ENCODE measurements around the gene IQSEC1.

Gene IQSEC1

DNA sequence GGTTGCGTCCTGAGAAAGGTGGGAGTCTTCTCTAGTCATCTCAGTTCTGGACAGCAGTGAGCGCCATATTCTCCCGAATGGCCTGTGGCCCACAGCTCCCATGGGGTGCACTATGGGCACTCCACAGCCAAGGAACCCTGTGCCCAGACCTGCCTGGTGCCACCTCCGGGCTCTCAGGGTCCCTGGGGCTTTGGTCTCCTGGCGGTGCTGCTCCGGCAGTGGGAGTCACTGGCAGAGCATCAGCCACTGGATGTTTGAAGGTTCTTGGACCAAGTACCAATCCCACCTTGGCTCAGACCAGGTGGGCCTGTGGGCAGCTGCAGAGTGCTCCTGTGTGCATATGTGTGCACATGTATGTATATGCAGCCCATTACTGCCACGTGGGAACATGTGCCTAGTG, 163.5 kb downstream of the IQSEC1 start:
- TF ChIP-seq YY1 (IDR thresholded peaks at IDR 0.05; ENCODE audit: low read depth): no peak
- TF ChIP-seq CEBPB (IDR thresholded peaks at IDR 0.05): no peak
- no peak for TF ChIP-seq NFIC (IDR thresholded peaks at IDR 0.05)
- no peak for TF ChIP-seq RAD21 (IDR thresholded peaks at IDR 0.05; ENCODE audit: low read depth)
- no peak for TF ChIP-seq FOXM1 (IDR thresholded peaks at IDR 0.05; ENCODE audit: borderline replicate concordance, low read depth)
- TF ChIP-seq, protein P1, sequence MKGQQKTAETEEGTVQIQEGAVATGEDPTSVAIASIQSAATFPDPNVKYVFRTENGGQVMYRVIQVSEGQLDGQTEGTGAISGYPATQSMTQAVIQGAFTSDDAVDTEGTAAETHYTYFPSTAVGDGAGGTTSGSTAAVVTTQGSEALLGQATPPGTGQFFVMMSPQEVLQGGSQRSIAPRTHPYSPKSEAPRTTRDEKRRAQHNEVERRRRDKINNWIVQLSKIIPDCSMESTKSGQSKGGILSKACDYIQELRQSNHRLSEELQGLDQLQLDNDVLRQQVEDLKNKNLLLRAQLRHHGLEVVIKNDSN (IDR thresholded peaks at IDR 0.05): no peak
- no peak for TF ChIP-seq EGR1 (IDR thresholded peaks at IDR 0.05)
- TF ChIP-seq CREB1 (IDR thresholded peaks at IDR 0.05; ENCODE audit: low read depth): no peak
- TF ChIP-seq EP300 (IDR thresholded peaks at IDR 0.05; ENCODE audit: borderline replicate concordance): no peak
- no peak for TF ChIP-seq ZBTB7A (IDR thresholded peaks at IDR 0.05; ENCODE audit: low read depth)
- TF ChIP-seq TCF12 (IDR thresholded peaks at IDR 0.05; ENCODE audit: low read depth): no peak
- TF ChIP-seq, protein P2, sequence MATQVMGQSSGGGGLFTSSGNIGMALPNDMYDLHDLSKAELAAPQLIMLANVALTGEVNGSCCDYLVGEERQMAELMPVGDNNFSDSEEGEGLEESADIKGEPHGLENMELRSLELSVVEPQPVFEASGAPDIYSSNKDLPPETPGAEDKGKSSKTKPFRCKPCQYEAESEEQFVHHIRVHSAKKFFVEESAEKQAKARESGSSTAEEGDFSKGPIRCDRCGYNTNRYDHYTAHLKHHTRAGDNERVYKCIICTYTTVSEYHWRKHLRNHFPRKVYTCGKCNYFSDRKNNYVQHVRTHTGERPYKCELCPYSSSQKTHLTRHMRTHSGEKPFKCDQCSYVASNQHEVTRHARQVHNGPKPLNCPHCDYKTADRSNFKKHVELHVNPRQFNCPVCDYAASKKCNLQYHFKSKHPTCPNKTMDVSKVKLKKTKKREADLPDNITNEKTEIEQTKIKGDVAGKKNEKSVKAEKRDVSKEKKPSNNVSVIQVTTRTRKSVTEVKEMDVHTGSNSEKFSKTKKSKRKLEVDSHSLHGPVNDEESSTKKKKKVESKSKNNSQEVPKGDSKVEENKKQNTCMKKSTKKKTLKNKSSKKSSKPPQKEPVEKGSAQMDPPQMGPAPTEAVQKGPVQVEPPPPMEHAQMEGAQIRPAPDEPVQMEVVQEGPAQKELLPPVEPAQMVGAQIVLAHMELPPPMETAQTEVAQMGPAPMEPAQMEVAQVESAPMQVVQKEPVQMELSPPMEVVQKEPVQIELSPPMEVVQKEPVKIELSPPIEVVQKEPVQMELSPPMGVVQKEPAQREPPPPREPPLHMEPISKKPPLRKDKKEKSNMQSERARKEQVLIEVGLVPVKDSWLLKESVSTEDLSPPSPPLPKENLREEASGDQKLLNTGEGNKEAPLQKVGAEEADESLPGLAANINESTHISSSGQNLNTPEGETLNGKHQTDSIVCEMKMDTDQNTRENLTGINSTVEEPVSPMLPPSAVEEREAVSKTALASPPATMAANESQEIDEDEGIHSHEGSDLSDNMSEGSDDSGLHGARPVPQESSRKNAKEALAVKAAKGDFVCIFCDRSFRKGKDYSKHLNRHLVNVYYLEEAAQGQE (IDR thresholded peaks at IDR 0.05; ENCODE audit: low read depth): no peak
- TF ChIP-seq, protein P3, sequence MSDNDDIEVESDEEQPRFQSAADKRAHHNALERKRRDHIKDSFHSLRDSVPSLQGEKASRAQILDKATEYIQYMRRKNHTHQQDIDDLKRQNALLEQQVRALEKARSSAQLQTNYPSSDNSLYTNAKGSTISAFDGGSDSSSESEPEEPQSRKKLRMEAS (IDR thresholded peaks at IDR 0.05): no peak

DNA sequence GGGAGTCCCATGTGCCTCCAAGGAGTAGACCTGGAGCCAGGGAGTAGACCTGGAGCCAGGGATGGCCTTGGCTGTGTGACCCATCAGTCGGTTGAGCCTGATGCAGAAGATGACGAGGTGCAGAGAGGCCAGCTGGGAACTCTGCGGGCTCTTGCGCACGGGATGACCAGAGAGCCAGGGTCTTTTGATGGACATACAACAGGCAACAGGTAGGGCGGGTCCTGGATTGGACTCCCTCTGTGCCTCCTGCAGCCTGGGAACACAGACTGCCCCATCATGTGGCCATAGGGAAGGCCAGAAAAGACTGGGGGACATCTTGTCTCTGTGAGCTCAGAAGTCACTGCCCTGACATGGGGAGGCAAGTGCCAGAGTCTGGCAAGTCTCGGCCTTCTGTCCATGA, 164.4 kb downstream of the IQSEC1 start:
- no peak for TF ChIP-seq YY1 (IDR thresholded peaks at IDR 0.05; ENCODE audit: low read depth)
- no peak for TF ChIP-seq CEBPB (IDR thresholded peaks at IDR 0.05)
- no peak for TF ChIP-seq CREB1 (IDR thresholded peaks at IDR 0.05; ENCODE audit: low read depth)
- no peak for TF ChIP-seq TEAD4 (IDR thresholded peaks at IDR 0.05)
- no peak for TF ChIP-seq ZBTB7A (IDR thresholded peaks at IDR 0.05; ENCODE audit: low read depth)
- TF ChIP-seq, protein P2 (IDR thresholded peaks at IDR 0.05; ENCODE audit: low read depth): no peak
- TF ChIP-seq NFIC (IDR thresholded peaks at IDR 0.05): no peak
- TF ChIP-seq, protein P1 (IDR thresholded peaks at IDR 0.05): no peak

DNA sequence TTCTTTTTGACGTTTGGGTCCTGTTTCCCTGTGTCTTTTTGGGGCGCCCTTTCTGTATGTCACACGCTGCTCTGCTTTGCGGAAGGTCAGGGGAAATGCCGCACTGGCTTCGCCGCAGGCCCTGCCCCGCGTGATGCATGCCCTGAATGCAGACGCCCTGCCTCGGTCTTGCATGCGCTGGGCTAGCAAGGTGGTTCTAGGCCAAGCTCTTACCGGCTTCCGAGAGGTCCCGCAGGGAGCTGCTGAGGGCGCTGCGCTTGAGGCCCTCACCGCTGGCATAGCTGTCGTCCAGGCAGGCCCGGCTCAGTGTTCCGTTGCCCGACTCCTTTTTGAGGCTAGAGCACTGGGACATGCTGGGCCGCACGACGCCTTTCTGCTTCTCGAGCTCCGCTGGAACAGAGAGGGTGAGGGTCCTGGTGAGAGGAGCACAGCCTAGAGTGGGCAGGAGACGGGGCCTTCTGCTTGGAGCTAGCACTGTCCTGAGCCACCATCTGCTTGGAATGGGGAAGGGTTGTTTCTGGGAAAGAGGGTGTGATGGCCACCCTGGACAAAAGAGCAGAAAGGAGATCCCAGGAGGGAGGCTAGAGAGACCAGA, 165.0 kb downstream of the IQSEC1 start:
- TF ChIP-seq TEAD4 (IDR thresholded peaks at IDR 0.05) (no peak), EGR1 (IDR thresholded peaks at IDR 0.05) (no peak), EP300 (IDR thresholded peaks at IDR 0.05; ENCODE audit: borderline replicate concordance) (no peak), ZBTB7A (IDR thresholded peaks at IDR 0.05; ENCODE audit: low read depth) (no peak), CREB1 (IDR thresholded peaks at IDR 0.05; ENCODE audit: low read depth) (no peak), FOXM1 (IDR thresholded peaks at IDR 0.05; ENCODE audit: borderline replicate concordance, low read depth) (no peak), NFIC (IDR thresholded peaks at IDR 0.05) (no peak), TCF12 (IDR thresholded peaks at IDR 0.05; ENCODE audit: low read depth) (no peak), YY1 (IDR thresholded peaks at IDR 0.05; ENCODE audit: low read depth) (no peak), CEBPB (IDR thresholded peaks at IDR 0.05) (no peak), RAD21 (IDR thresholded peaks at IDR 0.05; ENCODE audit: low read depth) (no peak), TAF1 (IDR thresholded peaks at IDR 0.05; ENCODE audit: low read depth) (no peak)
- TF ChIP-seq, protein P3 (IDR thresholded peaks at IDR 0.05): no peak
- TF ChIP-seq, protein P2 (IDR thresholded peaks at IDR 0.05; ENCODE audit: low read depth): no peak
- TF ChIP-seq, protein P1 (IDR thresholded peaks at IDR 0.05): no peak

DNA sequence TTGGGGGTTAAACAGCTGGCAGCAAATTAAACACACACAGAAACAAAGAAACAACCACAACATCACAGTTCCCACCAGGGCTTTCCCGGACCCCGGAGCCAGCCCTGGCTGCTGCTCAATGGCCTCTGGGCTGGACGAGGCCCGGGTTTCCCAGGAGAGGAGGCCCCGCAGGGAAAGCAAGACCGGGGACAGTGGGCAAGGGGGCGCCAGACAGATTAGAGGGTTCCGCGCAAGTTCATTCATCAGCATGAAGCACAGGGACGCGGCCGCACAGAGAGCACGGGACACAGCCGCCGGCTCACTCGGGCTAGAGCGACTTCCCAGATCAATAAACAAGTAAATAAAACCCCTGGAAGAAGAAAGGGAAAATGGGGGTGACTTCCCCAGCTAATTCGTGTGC, 165.5 kb downstream of the IQSEC1 start:
- TF ChIP-seq, protein P1 (IDR thresholded peaks at IDR 0.05): no peak
- TF ChIP-seq ZBTB7A (IDR thresholded peaks at IDR 0.05; ENCODE audit: low read depth): no peak
- no peak for TF ChIP-seq CREB1 (IDR thresholded peaks at IDR 0.05; ENCODE audit: low read depth)
- no peak for TF ChIP-seq EGR1 (IDR thresholded peaks at IDR 0.05)

Data from Ishikawa (cell line).